Choroid plexus epithelial cell (primary cell): ENCODE data around the gene DCUN1D3.

ENCODE experiments used
- DNase-seq: peaks from one replicate; pipeline ENCODE4 v3.0.0-alpha.2; 2010; ENCODE audit warnings: low read depth
- H3K4me3 ChIP-seq: 2 replicates; pipeline ENCODE4 v1.5.1; 2011; ENCODE audit warnings: low read depth, mild to moderate bottlenecking, control low read depth, low read length, moderate library complexity
- TF ChIP-seq, protein P1 (sequence below): conservative IDR thresholded peaks from 2 replicates; pipeline ENCODE4 v1.5.1; 2011; ENCODE audit warnings: low read depth, mild to moderate bottlenecking, control low read depth, inconsistent platforms, low read length, moderate library complexity

DCUN1D3 gene

GRCh38 chr16:20854963-20855362 is 45.2 kb downstream of the DCUN1D3 start:
- TF ChIP-seq, protein P1, sequence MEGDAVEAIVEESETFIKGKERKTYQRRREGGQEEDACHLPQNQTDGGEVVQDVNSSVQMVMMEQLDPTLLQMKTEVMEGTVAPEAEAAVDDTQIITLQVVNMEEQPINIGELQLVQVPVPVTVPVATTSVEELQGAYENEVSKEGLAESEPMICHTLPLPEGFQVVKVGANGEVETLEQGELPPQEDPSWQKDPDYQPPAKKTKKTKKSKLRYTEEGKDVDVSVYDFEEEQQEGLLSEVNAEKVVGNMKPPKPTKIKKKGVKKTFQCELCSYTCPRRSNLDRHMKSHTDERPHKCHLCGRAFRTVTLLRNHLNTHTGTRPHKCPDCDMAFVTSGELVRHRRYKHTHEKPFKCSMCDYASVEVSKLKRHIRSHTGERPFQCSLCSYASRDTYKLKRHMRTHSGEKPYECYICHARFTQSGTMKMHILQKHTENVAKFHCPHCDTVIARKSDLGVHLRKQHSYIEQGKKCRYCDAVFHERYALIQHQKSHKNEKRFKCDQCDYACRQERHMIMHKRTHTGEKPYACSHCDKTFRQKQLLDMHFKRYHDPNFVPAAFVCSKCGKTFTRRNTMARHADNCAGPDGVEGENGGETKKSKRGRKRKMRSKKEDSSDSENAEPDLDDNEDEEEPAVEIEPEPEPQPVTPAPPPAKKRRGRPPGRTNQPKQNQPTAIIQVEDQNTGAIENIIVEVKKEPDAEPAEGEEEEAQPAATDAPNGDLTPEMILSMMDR: no peak
- no peak overlapping the region for H3K4me3 ChIP-seq
- no peak for DNase-seq

DNA sequence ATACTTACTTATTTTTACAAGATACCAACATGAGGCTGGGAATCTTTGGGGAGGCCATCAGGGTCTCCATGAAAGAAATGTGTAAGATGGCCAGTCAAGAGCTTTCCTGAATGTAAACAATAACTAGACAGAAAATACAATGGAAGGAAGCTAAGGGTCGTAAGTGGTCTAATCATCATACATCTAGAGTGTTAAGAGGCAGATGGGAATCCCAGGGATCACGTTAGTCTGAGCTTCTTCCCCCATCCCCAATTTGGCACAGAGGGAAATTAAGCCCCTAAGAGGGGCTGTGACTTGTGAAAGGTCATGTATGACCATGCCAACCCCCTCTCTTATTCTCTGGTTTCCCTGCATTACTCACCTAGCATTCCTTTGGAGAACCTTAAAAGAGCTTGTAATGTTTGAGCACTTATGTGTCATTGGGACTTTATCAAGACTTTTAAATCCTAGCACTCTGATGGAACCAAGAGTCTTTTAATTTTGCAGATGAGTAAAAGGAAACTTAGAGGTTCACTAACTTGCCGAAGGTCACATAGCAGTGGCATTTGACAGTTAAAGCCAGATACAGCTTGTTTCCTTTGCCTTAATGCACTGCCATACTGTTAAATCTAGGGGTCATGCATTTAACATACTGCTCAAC is 46.1 kb downstream of the DCUN1D3 start:
- no peak for DNase-seq
- no peak overlapping the region for H3K4me3 ChIP-seq
- TF ChIP-seq, protein P1: no peak

GRCh38 chr16:20853143-20853542 is 47.0 kb downstream of the DCUN1D3 start:
- DNase-seq: no peak
- H3K4me3 ChIP-seq: no peak overlapping the region
- TF ChIP-seq, protein P1: no peak

GRCh38 chr16:20851601-20852000 is 48.6 kb downstream of the DCUN1D3 start:
- TF ChIP-seq, protein P1: no peak
- peak; percentile 96 for DNase-seq
- no peak overlapping the region for H3K4me3 ChIP-seq

DNA sequence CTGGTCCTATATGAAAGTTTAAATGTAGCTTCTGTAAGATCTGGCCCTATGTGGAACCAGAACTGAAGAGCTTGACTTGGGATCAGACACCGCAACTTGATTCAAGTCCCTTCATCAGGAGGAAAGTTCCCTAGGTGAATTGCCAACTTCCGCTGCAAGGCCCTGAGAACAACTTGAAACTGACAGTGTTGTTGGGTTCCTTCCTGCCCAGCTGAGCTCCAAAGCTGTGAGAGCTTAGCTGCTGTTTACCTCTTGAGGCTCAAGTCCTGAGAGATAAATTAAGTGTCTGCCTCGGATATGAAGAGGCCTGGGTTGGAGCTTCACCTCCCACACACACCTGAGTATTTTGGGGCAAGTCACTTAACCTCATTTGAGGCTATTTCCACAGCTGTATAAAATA is 49.2 kb downstream of the DCUN1D3 start:
- TF ChIP-seq, protein P1: no peak
- no peak overlapping the region for H3K4me3 ChIP-seq
- peak; percentile 54 for DNase-seq

- DNase-seq: peak; percentile 82
- H3K4me3 ChIP-seq: no peak overlapping the region
- TF ChIP-seq, protein P1: peak; percentile 100
These were observed 50.4 kb downstream of the DCUN1D3 start for GRCh38 chr16:20849589-20850390.
